Mucosa of descending colon (tissue), 3 donors: Measurements from ENCODE around the gene ZNF484. TPM values are rescaled to one million over a fixed set of nuclear protein-coding genes. Genes with fewer than 3 reads are reported as not detected.
"Not testable (repeated sequence)": the region's sequence is repeated elsewhere in the genome, so short reads cannot be mapped to it uniquely, and the experiment has no call there.

ENCODE experiments used
- ATAC-seq: fragments of 200-7000 bp; cut with Tn5 transposase; one replicate; pipeline ENCODE4 v1.9.1; 2020; ENCODE audit warnings: mild to moderate bottlenecking, moderate library complexity
- DNase-seq, 3 donors: peaks; one replicate each; pipeline ENCODE4 v3.0.0-alpha.2; 2020
- H3K36me3 ChIP-seq: fragments of 200-600 bp; one replicate; pipeline ENCODE4 v1.8.0; 2021; ENCODE audit warnings: low read depth, mild to moderate bottlenecking
- H3K4me1 ChIP-seq: fragments of 200-600 bp; one replicate; pipeline ENCODE4 v1.8.0; 2021; ENCODE audit warnings: low read depth, mild to moderate bottlenecking
- H3K4me3 ChIP-seq: fragments of 200-600 bp; one replicate; pipeline ENCODE4 v1.8.0; 2021; ENCODE audit warnings: mild to moderate bottlenecking
- H3K9me3 ChIP-seq: fragments of 200-600 bp; one replicate; pipeline ENCODE4 v1.8.0; 2021; ENCODE audit warnings: mild to moderate bottlenecking
- CTCF ChIP-seq: fragments of 200-600 bp; IDR thresholded peaks from one replicate; pipeline ENCODE4 v1.8.0; 2022; ENCODE audit warnings: antibody characterized with exemption, mild to moderate bottlenecking
- intact Hi-C, 2 donors: fragments of 100-400 bp; cut with DNase I in 1 of 2; cut with micrococcal nuclease in 1 of 2; formaldehyde crosslinking; loops; one replicate each; pipeline versions ENCODE4 v1.11.0 to v1.11.1; 2022; cut with DNase I, micrococcal nuclease
- total RNA-seq, 3 donors: library from RNA; stranded (reverse); fragmentation: NEBNext Ultra II Directional in 2 of 3; extraction: Animal tissue kit (Norgen Biotek cat#: 25700) in 2 of 3; gene quantifications; one replicate each; pipeline versions ENCODE4 v1.2.1 to v1.2.4, GENCODE V29; 2021 to 2023
- donor health status: DM: no; HTN: no; CAD: no; lungs with moderate emphysema.
- donor health status: DM: no; HTN: no; CAD: no.
- donor health status: DM: no; HTN: yes; CAD: no.

ZNF484 gene
- total RNA-seq, 3 donors from 2014 or later, result 5.0 to 10.9 (median 7.5) TPM

- Histone ChIP-seq H3K4me1 (no peaks in the 10 kb centered on the region), H3K4me3 (no peak overlapping the region), H3K9me3 (peaks cover 82% of the 10 kb centered on the region), H3K36me3 (peaks cover 9% of the 10 kb centered on the region)
- no peak for DNase-seq
- ATAC-seq, result no peak
- intact Hi-C loops, result no loop called here
- no peak for TF ChIP-seq CTCF
These were observed 31.1 kb downstream of the ZNF484 start for GRCh38 chr9:92846662-92847145.

GRCh38 chr9:92838411-92838810, 39.4 kb downstream of the ZNF484 start:
- intact Hi-C loops, H3K4me3 ChIP-seq, ATAC-seq, H3K4me1 ChIP-seq, H3K36me3 ChIP-seq, DNase-seq: not testable (repeated sequence)
- peaks cover 67% of the 10 kb centered on the region for H3K9me3 ChIP-seq

GRCh38 chr9:92837191-92837590, 40.6 kb downstream of the ZNF484 start:
- Histone ChIP-seq H3K36me3 (no peaks in the 10 kb centered on the region), H3K4me1 (no peaks in the 10 kb centered on the region), H3K9me3 (peaks cover 60% of the 10 kb centered on the region), H3K4me3 (no peak overlapping the region)
- intact Hi-C loops, result no loop called here
- ATAC-seq, result no peak
- no peak for TF ChIP-seq CTCF
- DNase-seq, result no peak

GRCh38 chr9:92829420-92829819, 48.4 kb downstream of the ZNF484 start:
- no peaks in the 10 kb centered on the region for H3K36me3 ChIP-seq
- TF ChIP-seq CTCF, result no peak
- DNase-seq (no peak), ATAC-seq (no peak)
- H3K4me3 ChIP-seq, result no peak overlapping the region
- H3K9me3 ChIP-seq, result peaks cover 12% of the 10 kb centered on the region
- intact Hi-C loops, result no loop called here
- no peaks in the 10 kb centered on the region for H3K4me1 ChIP-seq

GRCh38 chr9:92825065-92825464, 52.8 kb downstream of the ZNF484 start:
- H3K36me3 ChIP-seq, H3K9me3 ChIP-seq, intact Hi-C loops, H3K4me1 ChIP-seq, H3K4me3 ChIP-seq, ATAC-seq, DNase-seq: not testable (repeated sequence)

GRCh38 chr9:92820964-92821363, 56.9 kb downstream of the ZNF484 start:
- ATAC-seq (no peak), DNase-seq (no peak)
- Histone ChIP-seq H3K4me1 (no peaks in the 10 kb centered on the region), H3K9me3 (no peaks in the 10 kb centered on the region), H3K36me3 (no peaks in the 10 kb centered on the region), H3K4me3 (no peak overlapping the region)
- no peak for TF ChIP-seq CTCF
- intact Hi-C loops, result no loop called here

GRCh38 chr9:92819898-92820297, 57.9 kb downstream of the ZNF484 start:
- H3K4me1 ChIP-seq, H3K4me3 ChIP-seq, intact Hi-C loops, H3K36me3 ChIP-seq, H3K9me3 ChIP-seq: not testable (repeated sequence)
- DNase-seq (peak in 1 of 3 donors; percentile 12), ATAC-seq (peak; percentile 26)

GRCh38 chr9:92809629-92810326, 68.1 kb downstream of the ZNF484 start:
- ATAC-seq, intact Hi-C loops, H3K4me3 ChIP-seq, DNase-seq, H3K36me3 ChIP-seq, H3K9me3 ChIP-seq: not testable (repeated sequence)
- peaks cover 26% of the 10 kb centered on the region for H3K4me1 ChIP-seq
